ENCODE measurements around the gene KPNB1.

The KPNB1 gene

DNA sequence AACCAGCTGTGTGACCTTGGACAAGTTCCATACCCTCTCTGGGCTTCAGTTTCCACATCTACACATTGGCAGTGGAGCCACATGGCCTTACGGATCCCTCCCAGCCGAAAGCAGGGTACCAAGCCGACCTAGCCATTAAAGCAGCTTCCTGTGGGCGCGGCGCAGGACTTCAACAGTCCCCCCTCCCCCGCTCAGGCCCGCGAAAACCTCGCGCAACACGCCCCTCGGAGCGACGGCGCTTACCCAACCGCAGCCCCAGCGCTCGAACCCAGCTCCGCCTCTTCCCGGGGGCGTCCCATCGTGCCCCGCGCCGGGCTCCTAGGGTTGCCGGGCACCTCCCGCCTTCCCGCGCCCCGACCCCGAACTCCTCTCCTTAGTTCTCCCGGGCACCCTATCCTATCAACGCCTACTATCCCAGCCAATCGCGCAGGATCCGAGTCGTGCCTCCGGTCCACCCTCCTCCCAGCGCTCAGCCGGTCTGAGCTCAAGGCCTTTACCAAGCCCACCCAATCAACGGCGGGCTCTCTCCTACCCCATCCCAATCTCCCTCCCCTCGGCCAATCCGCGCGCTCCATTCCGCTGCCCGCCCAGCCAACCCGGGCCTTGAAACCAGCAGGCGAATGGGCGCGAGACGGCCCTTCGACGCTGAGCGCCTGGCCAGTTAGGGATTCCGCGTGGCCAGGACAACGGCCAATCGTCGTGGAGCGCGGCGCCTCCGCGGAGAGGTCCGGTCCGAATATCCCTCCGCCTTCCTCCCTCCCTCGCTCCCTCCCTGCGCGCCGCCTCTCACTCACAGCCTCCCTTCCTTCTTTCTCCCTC is at the start of gene KPNB1:
Gene KPNB1 (plus strand): TSS at position 767 of the 819 bp plus-strand sequence. CDS start 326 bp downstream, outside the sequence.
- DNase-seq (ENCODE audit: extremely low read depth, low read depth), result peak; percentile 100
- no peak for TF ChIP-seq CTCF (IDR thresholded peaks at IDR 0.05; ENCODE audit: low read depth, low read length)

- no peak for DNase-seq (ENCODE audit: extremely low read depth, low read depth)
- no peak for TF ChIP-seq CTCF (IDR thresholded peaks at IDR 0.05; ENCODE audit: low read depth, low read length)
Observed at GRCh38 chr17:47603830-47604597, 45.7 kb upstream of the KPNB1 start.

GRCh38 chr17:47604598-47604927 is 45.2 kb upstream of the KPNB1 start:
- peak; percentile 50 for DNase-seq (ENCODE audit: extremely low read depth, low read depth)
- no peak for TF ChIP-seq CTCF (IDR thresholded peaks at IDR 0.05; ENCODE audit: low read depth, low read length)

- DNase-seq (ENCODE audit: extremely low read depth, low read depth), result no peak
- no peak for TF ChIP-seq CTCF (IDR thresholded peaks at IDR 0.05; ENCODE audit: low read depth, low read length)
Observed at GRCh38 chr17:47605011-47605410, 44.7 kb upstream of the KPNB1 start.

GRCh38 chr17:47607481-47607880 is 42.2 kb upstream of the KPNB1 start:
- DNase-seq (ENCODE audit: extremely low read depth, low read depth), result no peak
- TF ChIP-seq CTCF (IDR thresholded peaks at IDR 0.05; ENCODE audit: low read depth, low read length), result no peak

DNA sequence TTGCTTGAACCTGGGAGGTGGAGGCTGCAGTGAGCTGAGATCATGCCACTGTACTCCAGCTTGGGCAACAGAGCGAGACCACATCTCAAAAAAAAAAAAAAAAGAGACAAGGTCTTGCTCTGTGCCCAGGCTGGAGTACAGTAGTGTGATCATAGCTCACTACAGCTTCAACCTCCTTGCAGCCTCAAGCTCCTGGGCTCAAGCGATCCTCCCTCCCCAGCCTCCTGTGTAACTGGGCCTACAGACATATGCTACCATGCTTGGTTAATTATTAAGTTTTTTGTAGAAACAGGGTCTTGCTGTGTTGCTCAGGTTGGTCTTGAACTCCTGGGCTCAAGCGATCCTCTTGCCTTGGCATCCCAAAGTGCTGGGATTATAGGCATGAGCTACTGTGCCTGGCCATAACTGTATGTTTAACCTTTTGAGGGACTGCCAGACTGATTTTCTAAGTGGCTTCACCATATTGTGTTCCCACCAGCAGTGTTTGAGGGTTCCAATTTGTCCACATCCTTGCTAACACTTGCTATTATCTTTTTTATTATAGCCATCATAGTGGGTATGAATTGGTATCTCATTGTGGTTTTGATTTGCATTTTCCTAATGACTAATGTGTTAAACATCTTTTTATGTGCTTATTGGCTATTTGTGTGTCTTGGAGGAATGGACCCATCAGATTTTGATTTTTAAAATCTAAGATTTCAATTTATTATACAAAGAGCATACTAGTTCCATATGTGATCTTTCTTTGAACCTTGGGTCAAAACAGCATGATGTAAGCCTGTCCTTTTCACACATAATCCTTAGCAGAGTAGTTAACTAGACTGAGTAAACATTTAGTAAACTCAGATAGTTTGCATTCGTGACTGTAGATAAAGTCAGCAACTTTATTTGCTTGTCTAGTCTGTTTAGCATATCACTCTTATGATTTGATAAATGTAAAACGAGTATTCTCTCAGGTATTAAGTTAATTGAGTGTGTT is 38.1 kb upstream of the KPNB1 start:
- DNase-seq (ENCODE audit: extremely low read depth, low read depth), result peak; percentile 49
- no peak for TF ChIP-seq CTCF (IDR thresholded peaks at IDR 0.05; ENCODE audit: low read depth, low read length)

All from AG09319 (cell line).